Measurements from ENCODE around the gene JMJD6. TPM values are rescaled to one million over a fixed set of nuclear protein-coding genes. Genes with fewer than 3 reads are reported as not detected.
A peak's percentile ranks its signal among the peaks of the same experiment; 100 is the strongest.

JMJD6 gene
- total and polyA plus RNA-seq, 11 donors: 30.1 to 75.6 (median 39.1) TPM

DNA sequence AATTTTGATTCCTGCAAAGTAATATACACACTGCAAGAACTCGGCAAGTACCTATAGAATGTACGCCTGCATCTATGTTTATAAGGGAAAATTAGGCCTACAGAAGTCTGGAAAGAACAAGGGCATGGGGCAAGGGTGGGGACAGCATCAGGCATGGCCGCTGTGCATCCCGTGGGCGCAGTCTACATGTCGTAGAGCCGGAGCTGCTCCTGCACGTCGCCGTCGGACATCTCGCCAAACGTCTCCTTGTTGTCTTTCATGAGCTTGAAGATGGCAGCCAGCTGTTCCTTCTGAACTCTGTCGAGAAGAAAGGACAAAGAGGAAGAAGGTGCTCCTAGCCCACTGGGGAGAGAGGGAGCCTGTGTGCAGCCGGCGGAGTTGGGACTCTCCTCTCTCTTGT, 49.0 kb downstream of the JMJD6 start:
- no peak overlapping the region for H3K4me3 ChIP-seq
- DNase-seq (no peak), ATAC-seq (no peak)
- peak overlapping the region in 1 of 12 donors; percentile 20 for H3K27ac ChIP-seq
- no peaks in the 10 kb centered on the region for H3K9me3 ChIP-seq
- no peaks in the 10 kb centered on the region for H3K27me3 ChIP-seq
- WGBS, 4 donors: 81 to 84% (median 82%) methylated on average over 16 of the region's 16 CpGs
- intact Hi-C loops (cut with DNase I): loop anchor here in 1 of 10 donors (5.0 kb wide), 1 partner anchor 35 kb away; the partner anchor contains the start of gene MXRA7
- TF ChIP-seq, protein P1, sequence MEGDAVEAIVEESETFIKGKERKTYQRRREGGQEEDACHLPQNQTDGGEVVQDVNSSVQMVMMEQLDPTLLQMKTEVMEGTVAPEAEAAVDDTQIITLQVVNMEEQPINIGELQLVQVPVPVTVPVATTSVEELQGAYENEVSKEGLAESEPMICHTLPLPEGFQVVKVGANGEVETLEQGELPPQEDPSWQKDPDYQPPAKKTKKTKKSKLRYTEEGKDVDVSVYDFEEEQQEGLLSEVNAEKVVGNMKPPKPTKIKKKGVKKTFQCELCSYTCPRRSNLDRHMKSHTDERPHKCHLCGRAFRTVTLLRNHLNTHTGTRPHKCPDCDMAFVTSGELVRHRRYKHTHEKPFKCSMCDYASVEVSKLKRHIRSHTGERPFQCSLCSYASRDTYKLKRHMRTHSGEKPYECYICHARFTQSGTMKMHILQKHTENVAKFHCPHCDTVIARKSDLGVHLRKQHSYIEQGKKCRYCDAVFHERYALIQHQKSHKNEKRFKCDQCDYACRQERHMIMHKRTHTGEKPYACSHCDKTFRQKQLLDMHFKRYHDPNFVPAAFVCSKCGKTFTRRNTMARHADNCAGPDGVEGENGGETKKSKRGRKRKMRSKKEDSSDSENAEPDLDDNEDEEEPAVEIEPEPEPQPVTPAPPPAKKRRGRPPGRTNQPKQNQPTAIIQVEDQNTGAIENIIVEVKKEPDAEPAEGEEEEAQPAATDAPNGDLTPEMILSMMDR (IDR thresholded peaks at IDR 0.05): no peak
- peaks cover 0 to 55% (median 32%) of the 10 kb centered on the region in 9 donors for H3K36me3 ChIP-seq
- H3K4me1 ChIP-seq: peaks cover 4 to 24% (median 21%) of the 10 kb centered on the region in 12 donors

DNA sequence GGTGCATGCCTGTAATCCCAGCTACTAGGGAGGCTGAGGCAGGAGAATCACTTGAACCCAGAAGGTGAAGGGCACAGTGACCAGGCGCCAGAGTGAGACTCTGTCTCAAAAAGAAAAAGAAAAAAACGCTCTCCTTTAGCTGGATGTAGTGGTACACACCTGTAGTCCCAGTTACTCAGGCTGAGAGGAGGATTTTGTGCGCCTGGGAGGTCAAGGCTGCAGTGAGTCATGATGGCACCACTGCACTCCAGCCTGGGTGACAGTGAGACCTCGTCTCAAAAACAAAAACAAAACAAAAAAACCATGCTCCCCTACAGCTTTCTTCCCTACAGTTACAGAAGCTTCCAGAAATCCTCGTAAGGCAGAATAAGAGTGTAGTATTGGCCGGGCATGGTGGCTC, 49.8 kb downstream of the JMJD6 start:
- Histone ChIP-seq H3K4me1 (peaks cover 3 to 20% (median 17%) of the 10 kb centered on the region in 12 donors), H3K36me3 (peaks cover 0 to 54% (median 29%) of the 10 kb centered on the region in 9 donors), H3K27me3 (no peaks in the 10 kb centered on the region), H3K9me3 (no peaks in the 10 kb centered on the region), H3K27ac (no peak overlapping the region), H3K4me3 (no peak overlapping the region)
- TF ChIP-seq, protein P1 (IDR thresholded peaks at IDR 0.05): no peak
- no peak for TF ChIP-seq POLR2A (IDR thresholded peaks at IDR 0.05)
- ATAC-seq (no peak), DNase-seq (no peak)
- intact Hi-C loops (cut with DNase I): loop anchor here in 1 of 10 donors (5.0 kb wide), 1 partner anchor 36 kb away; the partner anchor contains the start of gene MXRA7
- 92 to 96% (median 94%) methylated on average over 6 of the region's 6 CpGs for WGBS, 4 donors

DNA sequence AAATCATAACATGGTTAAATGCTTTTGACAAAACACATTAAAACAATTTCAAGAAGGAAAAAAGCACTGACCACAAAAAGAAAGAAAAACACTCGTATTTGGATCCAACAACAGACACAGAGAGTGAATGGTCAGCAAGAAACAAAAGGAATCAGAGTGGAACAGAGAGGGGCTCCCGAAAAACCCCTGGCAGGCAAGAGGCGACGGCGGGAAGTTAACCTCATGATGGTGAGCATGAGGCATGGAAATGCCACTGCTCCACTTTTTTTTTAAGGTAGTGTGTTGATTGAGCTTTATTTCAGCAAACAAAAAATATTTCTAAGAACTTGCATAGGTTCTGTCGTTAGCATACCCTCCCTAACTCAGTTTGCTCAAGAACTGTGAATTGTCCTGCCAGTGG, 50.8 kb downstream of the JMJD6 start:
- 89 to 97% (median 94%) methylated on average over 6 of the region's 6 CpGs for WGBS, 4 donors
- intact Hi-C loops (cut with DNase I): loop anchor here in 1 of 10 donors (5.0 kb wide), 1 partner anchor 37 kb away; the partner anchor contains the start of gene MXRA7
- Histone ChIP-seq H3K4me3 (no peak overlapping the region), H3K36me3 (peaks cover 0 to 48% (median 27%) of the 10 kb centered on the region in 9 donors), H3K27me3 (no peaks in the 10 kb centered on the region), H3K9me3 (no peaks in the 10 kb centered on the region), H3K27ac (no peak overlapping the region), H3K4me1 (peaks cover 0 to 19% (median 14%) of the 10 kb centered on the region in 12 donors)
- no peak for ATAC-seq
- TF ChIP-seq, protein P1 (IDR thresholded peaks at IDR 0.05): no peak
- TF ChIP-seq POLR2A (IDR thresholded peaks at IDR 0.05): no peak
- no peak for DNase-seq

DNA sequence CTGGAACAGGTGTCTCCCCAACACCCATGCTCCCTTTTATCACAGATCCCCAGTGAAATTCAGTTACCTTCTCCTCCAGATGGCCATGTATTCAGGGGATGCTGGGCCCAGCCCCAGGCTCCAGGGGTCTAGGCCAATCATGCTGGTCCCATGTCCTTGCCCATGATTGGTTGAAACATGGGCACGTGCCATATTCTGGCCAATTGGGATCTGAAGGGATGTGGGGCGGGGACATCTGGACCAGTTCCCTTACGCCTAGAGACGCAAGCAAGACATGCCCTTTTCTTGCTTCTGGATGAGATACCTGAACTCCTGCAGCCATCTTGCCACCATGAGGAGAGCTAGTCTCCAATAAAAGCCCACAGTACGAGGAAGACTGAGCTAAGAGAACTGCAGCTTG, 51.8 kb downstream of the JMJD6 start:
- Histone ChIP-seq H3K27ac (no peak overlapping the region), H3K4me3 (no peak overlapping the region), H3K27me3 (no peaks in the 10 kb centered on the region), H3K36me3 (peaks cover 0 to 41% (median 25%) of the 10 kb centered on the region in 9 donors), H3K9me3 (no peaks in the 10 kb centered on the region), H3K4me1 (peaks cover 0 to 26% (median 14%) of the 10 kb centered on the region in 12 donors)
- ATAC-seq: no peak
- no peak for TF ChIP-seq POLR2A (IDR thresholded peaks at IDR 0.05)
- TF ChIP-seq, protein P1 (IDR thresholded peaks at IDR 0.05): no peak
- intact Hi-C loops (cut with DNase I): loop anchor here in 5 of 10 donors (5.0 kb wide), 2 partner anchors 38 to 117 kb away; partner anchors contain the start of gene MXRA7 (in 4 of the 5)
- no peak for DNase-seq
- whole genome bisulfite sequencing, 4 donors: 89 to 100% (median 96%) methylated on average over 1 to 5 of the region's 5 CpGs
